ENCODE results near the gene ORC5.

The ORC5 gene

GRCh38 chr7:104255194-104255593 is 47.4 kb upstream of the ORC5 start:
- no peaks in the 10 kb centered on the region for H3K9me3 ChIP-seq (ENCODE audit: control insufficient read depth, insufficient read depth, low read depth, low read length)
- H3K36me3 ChIP-seq (ENCODE audit: control insufficient read depth in 2 of 2, insufficient read depth in 1 of 2, low read length in 2 of 2): no peaks in the 10 kb centered on the region
- POLR2A ChIA-PET: no interaction called here
- CTCF ChIA-PET: interaction anchor here (0.6 to 1.7 kb wide), 3 partner anchors 12 to 23 kb away, joined by 3 to 4 read pairs (median 4); no protein-coding TSS in a partner anchor
- no peak overlapping the region for H3K27ac ChIP-seq (ENCODE audit: extremely low read depth, low read depth, low read length)
- TF ChIP-seq ZNF621 (tag by site-specific recombination; IDR thresholded peaks at IDR 0.05): no peak
- TF ChIP-seq ZNF473 (tag by site-specific recombination; IDR thresholded peaks at IDR 0.05): no peak
- TF ChIP-seq ZNF350 (tag by site-specific recombination; IDR thresholded peaks at IDR 0.05): no peak
- no peak for TF ChIP-seq ZNF776 (tag by site-specific recombination; IDR thresholded peaks at IDR 0.05; ENCODE audit: borderline replicate concordance)
- no peaks in the 10 kb centered on the region for H3K4me1 ChIP-seq (ENCODE audit: control insufficient read depth, insufficient read depth, low read length)
- H3K4me3 ChIP-seq (ENCODE audit: low read depth, low read length): no peak overlapping the region

GRCh38 chr7:104254696-104255095 is 46.9 kb upstream of the ORC5 start:
- no peak overlapping the region for H3K4me3 ChIP-seq (ENCODE audit: low read depth, low read length)
- ChIA-PET POLR2A (no interaction called here), CTCF (interaction anchor here (0.7 to 1.4 kb wide), 3 partner anchors 13 to 85 kb away, joined by 3 to 8 read pairs (median 3); no protein-coding TSS in a partner anchor)
- no peaks in the 10 kb centered on the region for H3K36me3 ChIP-seq (ENCODE audit: control insufficient read depth in 2 of 2, insufficient read depth in 1 of 2, low read length in 2 of 2)
- no peaks in the 10 kb centered on the region for H3K9me3 ChIP-seq (ENCODE audit: control insufficient read depth, insufficient read depth, low read depth, low read length)
- no peak overlapping the region for H3K27ac ChIP-seq (ENCODE audit: extremely low read depth, low read depth, low read length)
- TF ChIP-seq ZXDB (tag by site-specific recombination; IDR thresholded peaks at IDR 0.05) (no peak), ZNF777 (tag by site-specific recombination; IDR thresholded peaks at IDR 0.05; ENCODE audit: borderline replicate concordance) (no peak), ZNF132 (tag by site-specific recombination; IDR thresholded peaks at IDR 0.05; ENCODE audit: borderline replicate concordance) (no peak), ZBTB1 (tag by site-specific recombination; IDR thresholded peaks at IDR 0.05) (no peak), ZNF629 (tag by site-specific recombination; IDR thresholded peaks at IDR 0.05) (no peak), ZBTB48 (tag by site-specific recombination; IDR thresholded peaks at IDR 0.05) (no peak), ZSCAN16 (tag by site-specific recombination; IDR thresholded peaks at IDR 0.05) (no peak), ZNF19 (tag by site-specific recombination; IDR thresholded peaks at IDR 0.05; ENCODE audit: low read depth) (no peak), ZNF747 (tag by site-specific recombination; IDR thresholded peaks at IDR 0.05) (no peak), ZNF768 (tag by site-specific recombination; IDR thresholded peaks at IDR 0.05) (no peak), ZEB2 (tag by site-specific recombination; IDR thresholded peaks at IDR 0.05) (no peak), YY1 (tag by site-specific recombination; IDR thresholded peaks at IDR 0.05) (no peak), ZNF76 (tag by site-specific recombination; IDR thresholded peaks at IDR 0.05; ENCODE audit: borderline replicate concordance, low read depth) (no peak)
- no peaks in the 10 kb centered on the region for H3K4me1 ChIP-seq (ENCODE audit: control insufficient read depth, insufficient read depth, low read length)

GRCh38 chr7:104252409-104253134 is 44.8 kb upstream of the ORC5 start:
- no peak overlapping the region for H3K4me3 ChIP-seq (ENCODE audit: low read depth, low read length)
- no peak for TF ChIP-seq MYNN (tag by site-specific recombination; IDR thresholded peaks at IDR 0.05; ENCODE audit: borderline replicate concordance)
- no peak for TF ChIP-seq PRDM4 (tag by site-specific recombination; IDR thresholded peaks at IDR 0.05)
- no peak for TF ChIP-seq SP7 (tag by site-specific recombination; IDR thresholded peaks at IDR 0.05)
- TF ChIP-seq ZNF777 (tag by site-specific recombination; IDR thresholded peaks at IDR 0.05; ENCODE audit: borderline replicate concordance): no peak
- no peak for TF ChIP-seq ZNF23 (tag by site-specific recombination; IDR thresholded peaks at IDR 0.05; ENCODE audit: borderline replicate concordance)
- TF ChIP-seq PRDM10 (tag by site-specific recombination; IDR thresholded peaks at IDR 0.05): no peak
- TF ChIP-seq HOXC10 (CRISPR knock-in tag; IDR thresholded peaks at IDR 0.05): no peak
- TF ChIP-seq KLF16 (tag by site-specific recombination; IDR thresholded peaks at IDR 0.05): no peak

More at GRCh38 chr7:104252409-104253134, 44.8 kb upstream of the ORC5 start:
- CTCF ChIA-PET: interaction anchor here (0.9 to 2.3 kb wide), 2 partner anchors 15 to 21 kb away, joined by 5 to 20 read pairs; no protein-coding TSS in a partner anchor
- POLR2A ChIA-PET: no interaction called here
- Histone ChIP-seq H3K27ac (ENCODE audit: extremely low read depth, low read depth, low read length) (no peak overlapping the region), H3K4me1 (ENCODE audit: control insufficient read depth, insufficient read depth, low read length) (no peaks in the 10 kb centered on the region), H3K36me3 (ENCODE audit: control insufficient read depth in 2 of 2, insufficient read depth in 1 of 2, low read length in 2 of 2) (no peaks in the 10 kb centered on the region), H3K9me3 (ENCODE audit: control insufficient read depth, insufficient read depth, low read depth, low read length) (no peaks in the 10 kb centered on the region)

All from HEK293 (cell line).